Hepatocyte (in vitro differentiated cells): ENCODE data around the gene TAS2R40.

Source experiments
- CTCF ChIP-seq: fragments of 200-600 bp; sonication (generic); IDR thresholded peaks from 2 replicates; pipeline ENCODE4 v1.5.1; 2016; ENCODE audit warnings: antibody characterized with exemption, mild to moderate bottlenecking; ENCODE audit not compliant: poor library complexity
- EZH2 ChIP-seq: fragments of 200-600 bp; sonication (generic); IDR thresholded peaks from 2 replicates; pipeline ENCODE4 v1.6.1; 2016; ENCODE audit warnings: antibody characterized with exemption, mild to moderate bottlenecking, borderline replicate concordance
- EZH2phosphoT487 ChIP-seq: fragments of 200-600 bp; sonication (generic); IDR thresholded peaks from one replicate; pipeline ENCODE4 v1.6.1; 2018; ENCODE audit warnings: antibody characterized with exemption, mild to moderate bottlenecking, low read depth, moderate library complexity; ENCODE audit not compliant: unreplicated experiment, severe bottlenecking

GRCh38 chr7:143210541-143210940 is 11.3 kb upstream of the TAS2R40 start:
- TF ChIP-seq CTCF (no peak), EZH2 (no peak), EZH2phosphoT487 (no peak)
